Kidney glomerular epithelial cell (primary cell): ENCODE measurements around the gene PLAAT4.

ENCODE experiments used
- DNase-seq: peaks from one replicate; lab custom pipeline; 2025; lab: John Stamatoyannopoulos, UW

The PLAAT4 gene, protein sequence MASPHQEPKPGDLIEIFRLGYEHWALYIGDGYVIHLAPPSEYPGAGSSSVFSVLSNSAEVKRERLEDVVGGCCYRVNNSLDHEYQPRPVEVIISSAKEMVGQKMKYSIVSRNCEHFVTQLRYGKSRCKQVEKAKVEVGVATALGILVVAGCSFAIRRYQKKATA

DNA sequence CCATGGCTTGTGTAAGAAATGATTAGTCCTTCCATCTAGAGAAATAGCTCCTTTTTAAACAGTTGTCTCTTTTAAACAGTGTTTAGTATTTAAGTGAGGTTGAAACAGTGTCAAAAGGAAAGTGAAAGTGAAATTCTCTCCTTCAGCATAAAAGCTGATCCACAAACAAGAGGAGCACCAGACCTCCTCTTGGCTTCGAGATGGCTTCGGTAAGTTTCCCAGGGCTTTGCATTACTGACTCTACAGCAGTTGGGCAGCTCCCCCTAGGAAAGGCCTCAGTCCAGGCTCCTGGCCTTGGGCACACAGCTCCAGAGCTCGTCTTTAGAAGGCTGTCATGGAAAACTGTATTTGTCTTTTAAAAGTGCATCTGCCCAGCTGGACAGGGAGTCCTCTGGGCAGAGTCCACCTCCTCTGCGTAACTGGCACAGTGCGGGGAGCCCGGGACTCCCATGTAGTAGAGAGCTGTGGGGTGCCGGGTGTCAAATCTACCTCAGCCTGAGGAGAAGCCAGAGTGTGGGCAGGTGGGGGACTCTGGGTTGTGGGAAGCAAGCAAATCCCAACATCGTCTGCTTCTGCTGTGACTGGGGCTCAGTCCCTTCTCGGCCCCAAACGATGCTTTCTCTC, at the start of gene PLAAT4:
PLAAT4 (plus strand) TSS at position 140 of the 624 bp plus-strand sequence; CDS start at position 201, 61 bp downstream.
- DNase-seq: no peak

DNA sequence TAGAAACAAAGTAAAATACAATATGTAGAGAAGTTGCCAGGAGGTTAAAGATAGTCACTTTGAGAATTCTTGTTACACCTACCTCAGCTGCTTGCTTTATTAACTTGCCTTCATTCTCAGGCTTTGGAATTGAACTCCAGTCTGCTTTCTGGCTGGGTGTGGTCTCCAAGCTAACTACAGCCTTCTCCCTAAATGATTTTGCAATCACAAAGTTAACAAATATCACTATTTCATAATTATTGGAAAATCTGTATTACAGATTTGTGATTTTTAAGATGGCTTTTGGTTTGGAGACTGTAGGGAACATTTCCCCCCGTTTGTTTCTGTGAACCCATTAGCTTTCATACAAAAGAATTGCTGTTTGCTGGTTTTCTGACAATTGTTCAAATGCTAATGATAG, 47.8 kb upstream of the PLAAT4 start:
- DNase-seq: no peak

GRCh38 chr11:63489879-63490278, 46.7 kb upstream of the PLAAT4 start:
- DNase-seq: no peak

- no peak for DNase-seq
These were observed 45.9 kb upstream of the PLAAT4 start, which contains the start of gene PLAAT5 for GRCh38 chr11:63490551-63491239. PLAAT5 (minus strand) TSS chr11:63491167; CDS start chr11:63491034, 133 bp downstream.

GRCh38 chr11:63491240-63491587, 45.4 kb upstream of the PLAAT4 start:
- DNase-seq: no peak

DNA sequence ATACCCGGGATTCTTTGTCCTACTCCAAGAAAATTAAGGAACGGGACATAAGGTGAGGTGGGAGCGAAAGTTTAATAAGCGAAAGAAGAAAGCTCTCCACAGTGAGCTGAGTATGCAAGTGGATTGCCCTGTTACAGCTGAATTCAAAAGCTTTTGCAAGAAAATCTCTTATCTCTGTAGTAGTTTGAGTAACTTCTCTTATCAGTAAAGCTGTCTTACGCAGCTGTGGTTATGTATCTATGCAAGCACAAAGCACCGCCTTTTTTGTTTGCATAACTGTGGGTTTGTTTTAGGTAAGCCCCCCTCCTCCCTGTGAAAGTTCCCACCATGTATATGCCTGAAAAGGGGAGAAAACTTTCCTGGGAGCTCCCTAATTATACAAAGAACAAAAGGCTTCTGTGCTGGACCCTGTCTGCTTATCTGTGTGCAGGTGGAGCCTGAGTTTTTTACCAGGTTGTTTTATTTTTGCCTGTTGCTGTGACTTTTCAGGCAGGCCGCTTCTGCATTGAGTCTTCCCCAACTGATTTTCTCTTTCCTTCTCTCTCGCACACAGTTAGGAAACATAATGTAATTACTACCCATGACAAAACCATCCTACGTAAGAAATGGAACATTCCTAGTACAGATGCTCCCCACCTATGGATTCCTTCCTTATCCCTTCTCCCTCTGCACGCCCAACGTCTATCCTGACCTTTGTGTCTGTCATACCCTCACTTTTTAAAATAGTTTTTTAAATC, 44.8 kb upstream of the PLAAT4 start:
- DNase-seq: no peak

GRCh38 chr11:63492441-63492840, 44.2 kb upstream of the PLAAT4 start:
- no peak for DNase-seq

DNA sequence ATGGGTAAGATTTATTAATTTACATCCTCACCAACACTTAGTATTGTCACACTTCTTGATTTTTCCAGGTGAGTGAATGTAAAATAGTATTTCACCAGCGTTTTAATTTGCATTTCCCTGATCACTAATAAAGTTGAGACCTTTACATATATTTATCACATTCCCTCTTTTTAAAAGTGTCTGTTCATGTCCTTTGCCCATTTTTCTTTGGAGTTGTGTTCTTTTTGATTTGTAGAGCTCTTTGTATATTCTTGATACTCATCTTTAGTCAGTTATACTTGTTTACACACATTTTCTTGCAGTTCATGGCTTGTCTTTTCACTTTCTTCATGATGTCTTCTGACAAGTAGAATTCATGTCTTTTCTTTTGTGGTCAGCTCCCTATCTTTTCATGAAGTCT, 43.5 kb upstream of the PLAAT4 start:
- no peak for DNase-seq

DNA sequence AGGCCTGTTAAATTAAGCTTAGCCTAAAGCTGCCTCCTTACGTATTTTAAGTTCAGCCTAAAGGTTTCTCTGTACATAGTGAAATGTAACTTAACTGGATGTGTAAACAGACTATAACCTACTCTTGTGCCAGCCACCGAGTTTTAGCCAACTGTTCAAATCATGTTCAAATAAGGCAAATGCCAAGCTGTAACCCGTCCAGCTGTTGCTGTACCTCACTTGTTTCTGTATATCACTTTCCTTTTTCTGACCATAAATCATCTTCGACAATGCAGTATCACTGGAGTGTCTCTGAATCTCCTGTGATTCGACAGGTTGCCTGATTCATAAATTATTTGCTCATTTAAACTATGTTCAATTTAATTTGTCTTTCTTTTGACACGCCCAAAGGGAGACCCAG, 41.6 kb upstream of the PLAAT4 start:
- DNase-seq: no peak

GRCh38 chr11:63499874-63500273, 36.7 kb upstream of the PLAAT4 start:
- no peak for DNase-seq

- DNase-seq: no peak
These were observed 35.4 kb upstream of the PLAAT4 start for GRCh38 chr11:63501236-63501635.

DNA sequence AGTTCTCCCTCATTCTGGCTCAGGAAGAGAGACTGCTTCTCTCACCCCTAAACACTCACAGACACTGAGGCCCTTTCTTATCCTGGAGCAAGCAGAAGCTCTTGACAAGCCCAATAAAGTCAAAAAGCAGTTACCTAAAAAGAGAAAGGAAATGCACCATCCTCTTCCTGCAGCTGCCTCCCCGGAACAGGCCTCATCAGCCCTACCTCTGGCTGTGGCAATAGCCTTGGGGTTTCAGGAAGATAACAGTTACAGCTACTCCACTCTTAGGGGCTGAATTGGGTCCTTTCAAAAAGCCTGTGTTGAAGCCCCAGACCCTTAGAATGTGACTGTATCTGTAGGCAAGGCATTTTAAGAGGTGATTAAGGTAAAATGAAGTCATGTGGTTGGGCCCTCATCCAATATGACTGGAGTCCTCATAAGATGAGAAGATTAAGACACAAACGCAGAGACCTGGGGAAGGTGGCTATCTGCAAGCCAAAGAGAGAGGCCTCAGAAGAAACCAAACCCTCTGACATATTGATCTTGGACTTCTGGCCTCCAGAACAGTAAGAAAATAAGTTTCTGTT, 34.3 kb upstream of the PLAAT4 start:
- no peak for DNase-seq

DNA sequence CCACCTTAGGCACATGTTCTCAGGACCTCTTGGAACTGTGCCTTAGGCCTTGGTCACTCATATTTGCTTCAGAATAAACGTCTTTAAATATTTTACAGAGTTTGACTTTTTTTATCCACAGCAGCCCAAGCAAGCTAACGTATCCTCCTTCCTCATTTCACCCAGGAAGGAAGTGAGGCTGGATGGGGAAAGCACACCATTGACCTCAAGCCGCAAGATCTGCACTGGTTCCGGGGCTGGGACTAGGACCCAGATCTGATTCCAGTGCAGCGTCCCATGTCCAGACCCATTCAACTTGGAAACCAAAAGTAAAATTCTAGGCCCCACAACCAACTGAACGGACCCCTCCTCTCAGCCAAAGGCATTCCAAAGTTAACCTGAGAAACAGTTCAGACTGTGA, 33.1 kb upstream of the PLAAT4 start:
- no peak for DNase-seq

DNA sequence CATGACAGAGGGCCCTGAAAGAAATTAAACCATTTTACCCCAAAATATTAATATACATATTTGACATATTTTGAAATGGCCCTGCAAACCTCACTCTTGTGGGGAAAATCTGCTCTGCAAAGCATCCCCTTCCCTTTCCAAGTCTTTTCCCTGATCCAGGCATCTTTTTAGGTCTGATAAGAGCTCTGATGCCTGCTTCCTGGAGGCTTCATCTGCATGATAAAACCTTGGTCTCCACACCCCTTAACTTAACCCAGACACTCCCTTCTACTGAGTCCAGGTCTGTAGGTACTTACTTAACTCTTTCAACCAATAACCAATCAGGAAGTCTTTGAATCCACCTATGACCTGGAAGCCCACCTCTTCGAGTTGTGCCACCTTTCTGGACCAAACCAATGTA, 32.6 kb upstream of the PLAAT4 start:
- no peak for DNase-seq

- DNase-seq: no peak
These were observed 31.5 kb upstream of the PLAAT4 start for GRCh38 chr11:63504933-63505586.

GRCh38 chr11:63505857-63506528, 30.6 kb upstream of the PLAAT4 start, which contains the start of gene LGALS12:
LGALS12 (plus strand) TSS chr11:63506084; CDS start chr11:63506459, 375 bp downstream.
- DNase-seq: no peak

- no peak for DNase-seq
These were observed 29.7 kb upstream of the PLAAT4 start for GRCh38 chr11:63506876-63507275.

GRCh38 chr11:63507511-63507910, 29.1 kb upstream of the PLAAT4 start:
- DNase-seq: no peak

DNA sequence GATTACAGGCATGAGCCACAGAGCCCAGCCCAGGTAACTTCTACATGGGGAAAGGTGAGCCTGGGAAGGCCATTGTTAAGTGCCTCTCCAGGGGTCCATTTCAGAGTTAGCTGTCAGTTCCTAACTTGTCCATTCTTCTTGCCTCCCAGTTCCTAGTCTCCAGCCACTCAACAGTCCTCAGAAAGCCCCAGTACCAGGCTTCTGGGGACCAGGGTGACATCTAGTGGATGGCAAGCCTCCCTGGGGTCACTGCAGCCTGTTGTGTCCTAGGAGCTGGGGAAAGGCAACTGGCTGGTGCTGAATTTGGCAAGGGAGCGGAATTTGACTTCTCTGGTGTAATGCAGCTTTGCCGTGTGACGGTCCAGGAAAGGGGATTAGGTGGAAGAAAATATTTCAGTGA, 28.6 kb upstream of the PLAAT4 start:
- no peak for DNase-seq

GRCh38 chr11:63508745-63509144, 27.9 kb upstream of the PLAAT4 start:
- no peak for DNase-seq

- DNase-seq: no peak
These were observed 26.1 kb upstream of the PLAAT4 start for GRCh38 chr11:63510360-63511047.
